ENCODE measurements around the gene GLIPR2. TPM values are rescaled to one million over a fixed set of nuclear protein-coding genes. Genes with fewer than 3 reads are reported as not detected.
A peak's percentile ranks its signal among the peaks of the same experiment; 100 is the strongest.

Gene GLIPR2
- total and polyA plus RNA-seq, 2 of the 4 experiments (the other 2 are of a cell fraction), result 35.8 to 43.3 TPM

GRCh38 chr9:36190388-36191289 lies 54.1 kb downstream of the GLIPR2 start, which contains the start of gene CLTA:
Gene CLTA, plus strand, starts transcription at chr9:36190921. Its CDS starts 136 bp downstream, at chr9:36191057.
- Histone ChIP-seq H4K5ac (ENCODE audit: low read depth, low read length) (peak within 1 kb of the TSS; percentile 96), H2AK9ac (replicated peaks; ENCODE audit: low read depth, low read length, poor library complexity) (peak within 1 kb of the TSS; percentile 98), H4K91ac (ENCODE audit: insufficient read depth, low read depth, low read length) (peak within 1 kb of the TSS; percentile 88), H3K9ac (ENCODE audit: low read depth, low read length) (peak within 1 kb of the TSS; percentile 95), H3K9me1 (ENCODE audit: insufficient read depth, low read length) (peaks cover 21% of the 10 kb centered on the region), H3K36me3 (ENCODE audit: control insufficient read depth, insufficient read depth, low read length) (peaks cover 2% of the 10 kb centered on the region; the same call in 1 of the 2 replicates), H3K4ac (ENCODE audit: low read depth, low read length) (peak within 1 kb of the TSS; percentile 99), H4K20me1 (ENCODE audit: insufficient read depth, low read length) (peaks cover 43% of the 10 kb centered on the region), H3K79me1 (ENCODE audit: low read depth in 1 of 2, low read length in 2 of 2) (peaks cover 3 to 48% of the 10 kb centered on the region in 2 experiments; a peak in 2 of 4 replicates), H3K14ac (replicated peaks; ENCODE audit: low read depth, low read length) (peak within 1 kb of the TSS; percentile 99), H3K4me2 (ENCODE audit: low read depth, low read length) (peak within 1 kb of the TSS; percentile 99), H2AK5ac (ENCODE audit: low read depth, low read length) (peak within 1 kb of the TSS; percentile 85), H2BK15ac (ENCODE audit: low read depth, low read length) (peak within 1 kb of the TSS; percentile 67; the same call in 1 of the 3 replicates), H3K18ac (ENCODE audit: low read depth, low read length) (peak within 1 kb of the TSS; percentile 95), H3K9me3 (ENCODE audit: control insufficient read depth, insufficient read depth, low read length) (no peaks in the 10 kb centered on the region), H2BK20ac (ENCODE audit: low read depth, low read length) (peak within 1 kb of the TSS; percentile 85; the same call in 1 of the 2 replicates), H2AFZ (replicated peaks; ENCODE audit: low read length, poor library complexity) (peak within 1 kb of the TSS; percentile 93), H2BK5ac (ENCODE audit: low read depth, low read length, poor library complexity, severe bottlenecking) (peak within 1 kb of the TSS; percentile 96), H3K23ac (ENCODE audit: low read depth, low read length) (peak within 1 kb of the TSS; percentile 99), H3K4me3 (ENCODE audit: insufficient read depth, low read depth, low read length) (peak within 1 kb of the TSS; percentile 74), H4K8ac (ENCODE audit: low read depth in 2 of 2, low read length in 2 of 2) (peak within 1 kb of the TSS; percentile 65 to 99), H3K27me3 (ENCODE audit: control insufficient read depth, insufficient read depth, low read length) (no peaks in the 10 kb centered on the region), H3K4me1 (ENCODE audit: control insufficient read depth, insufficient read depth, low read length) (peaks cover 15% of the 10 kb centered on the region), H3K56ac (ENCODE audit: extremely low read depth, insufficient read depth, low read length) (peak within 1 kb of the TSS; percentile 84), H2BK120ac (ENCODE audit: low read depth, low read length) (peak within 1 kb of the TSS; percentile 93), H3K27ac (ENCODE audit: insufficient read depth, low read length) (peak within 1 kb of the TSS; percentile 93)
- ATAC-seq (ENCODE audit: low read depth), result peak; percentile 93
- peak; percentile 99 for DNase-seq
- dilution Hi-C loops (cut with HindIII; ENCODE audit: low sequenced_read_pairs, unreplicated experiment), result no loop called here
- in situ Hi-C loops (cut with MboI; ENCODE audit: low sequenced_read_pairs), result no loop called here
- intact Hi-C loops (cut with micrococcal nuclease), result loop anchor here (2.0 to 5.0 kb wide), 3 partner anchors 54 to 137 kb away; partner anchors contain the start of gene GLIPR2
- ChIA-PET CTCF (interaction anchor here (0.6 to 2.1 kb wide), 9 partner anchors 10 to 279 kb away, joined by 3 to 6 read pairs (median 3); no protein-coding TSS in a partner anchor), POLR2A (ENCODE audit: unreplicated experiment) (interaction anchor here (0.6 to 0.9 kb wide), 2 partner anchors 17 to 81 kb away, joined by 4 to 7 read pairs; no protein-coding TSS in a partner anchor)
- 1% methylated on average over 20 of the region's 68 CpGs; no CpG with 5 or more reads in 1 of the 2 experiments for WGBS, 2 experiments (ENCODE audit: extremely low coverage in 2 of 2, insufficient read length in 1 of 2)
- no TSS peak for BruUV-seq (replicated peaks)
- TF ChIP-seq BHLHE40 (IDR thresholded peaks at IDR 0.05; ENCODE audit: low read depth, low read length) (peak; percentile 72; the same call in 1 of the 2 replicates), RCOR1 (IDR thresholded peaks at IDR 0.05; ENCODE audit: insufficient replicate concordance, low read length) (no peak), CEBPB (IDR thresholded peaks at IDR 0.05; ENCODE audit: low read depth, low read length) (no peak), SMC3 (IDR thresholded peaks at IDR 0.05; ENCODE audit: low read depth, low read length) (peak; percentile 30; the same call in 1 of the 2 replicates), MAFK (IDR thresholded peaks at IDR 0.05; ENCODE audit: low read depth, low read length) (no peak), FOS (IDR thresholded peaks at IDR 0.05; ENCODE audit: low read depth, low read length) (no peak), RAD21 (IDR thresholded peaks at IDR 0.05; ENCODE audit: low read length) (peak; percentile 25; the same call in 1 of the 2 replicates), MAZ (IDR thresholded peaks at IDR 0.05; ENCODE audit: borderline replicate concordance, low read depth, low read length) (peak; percentile 84; the same call in 1 of the 2 replicates), MXI1 (IDR thresholded peaks at IDR 0.05; ENCODE audit: borderline replicate concordance, low read depth, low read length) (peak; percentile 68; the same call in 1 of the 2 replicates), USF2 (IDR thresholded peaks at IDR 0.05; ENCODE audit: low read depth, low read length) (peak; percentile 78), RFX5 (IDR thresholded peaks at IDR 0.05; ENCODE audit: low read depth, low read length) (no peak), CHD1 (IDR thresholded peaks at IDR 0.05; ENCODE audit: low read depth, low read length) (no peak), NFE2L2 (IDR thresholded peaks at IDR 0.05; ENCODE audit: low read depth, low read length) (no peak)
- TF ChIP-seq, protein P1, sequence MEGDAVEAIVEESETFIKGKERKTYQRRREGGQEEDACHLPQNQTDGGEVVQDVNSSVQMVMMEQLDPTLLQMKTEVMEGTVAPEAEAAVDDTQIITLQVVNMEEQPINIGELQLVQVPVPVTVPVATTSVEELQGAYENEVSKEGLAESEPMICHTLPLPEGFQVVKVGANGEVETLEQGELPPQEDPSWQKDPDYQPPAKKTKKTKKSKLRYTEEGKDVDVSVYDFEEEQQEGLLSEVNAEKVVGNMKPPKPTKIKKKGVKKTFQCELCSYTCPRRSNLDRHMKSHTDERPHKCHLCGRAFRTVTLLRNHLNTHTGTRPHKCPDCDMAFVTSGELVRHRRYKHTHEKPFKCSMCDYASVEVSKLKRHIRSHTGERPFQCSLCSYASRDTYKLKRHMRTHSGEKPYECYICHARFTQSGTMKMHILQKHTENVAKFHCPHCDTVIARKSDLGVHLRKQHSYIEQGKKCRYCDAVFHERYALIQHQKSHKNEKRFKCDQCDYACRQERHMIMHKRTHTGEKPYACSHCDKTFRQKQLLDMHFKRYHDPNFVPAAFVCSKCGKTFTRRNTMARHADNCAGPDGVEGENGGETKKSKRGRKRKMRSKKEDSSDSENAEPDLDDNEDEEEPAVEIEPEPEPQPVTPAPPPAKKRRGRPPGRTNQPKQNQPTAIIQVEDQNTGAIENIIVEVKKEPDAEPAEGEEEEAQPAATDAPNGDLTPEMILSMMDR (conservative IDR thresholded peaks at IDR 0.05; ENCODE audit: low read depth, low read length), result peak; percentile 60
